NCI-H748 (cell line): Measurements from ENCODE around the gene TMED1.
"Not testable (repeated sequence)": the region's sequence is repeated elsewhere in the genome, so short reads cannot be mapped to it uniquely, and the experiment has no call there.

ENCODE experiments used
- DNase-seq: peaks from one replicate; lab custom pipeline; 2025; ENCODE audit not compliant: unreplicated experiment; lab: John Stamatoyannopoulos, UW

TMED1 gene

GRCh38 chr19:10862561-10863106 is 26.6 kb upstream of the TMED1 start:
- DNase-seq: no peak

GRCh38 chr19:10861103-10861651 is 25.2 kb upstream of the TMED1 start:
- DNase-seq: peak; percentile 10

GRCh38 chr19:10858204-10858828 is 22.3 kb upstream of the TMED1 start:
- peak; percentile 28 for DNase-seq

GRCh38 chr19:10856899-10857298 is 20.9 kb upstream of the TMED1 start:
- not testable (repeated sequence) for DNase-seq

- DNase-seq: peak; percentile 16
Observed at GRCh38 chr19:10855879-10856522, 20.0 kb upstream of the TMED1 start.

- no peak for DNase-seq
Observed at GRCh38 chr19:10854350-10855089, 18.5 kb upstream of the TMED1 start.

- no peak for DNase-seq
Observed at GRCh38 chr19:10852941-10853340, 16.9 kb upstream of the TMED1 start.

- no peak for DNase-seq
Observed at GRCh38 chr19:10852098-10852800, 16.2 kb upstream of the TMED1 start.

- DNase-seq: no peak
Observed at GRCh38 chr19:10850631-10851030, 14.6 kb upstream of the TMED1 start.

- no peak for DNase-seq
Observed at GRCh38 chr19:10848230-10848856, 12.3 kb upstream of the TMED1 start, which contains the start of gene C19orf38. Gene C19orf38 (plus strand): TSS chr19:10848415. CDS start chr19:10848509, 94 bp downstream.

- no peak for DNase-seq
Observed at GRCh38 chr19:10846500-10847202, 10.6 kb upstream of the TMED1 start.

GRCh38 chr19:10842788-10843187 is 6.8 kb upstream of the TMED1 start:
- no peak for DNase-seq

GRCh38 chr19:10839114-10840050 is 3.4 kb upstream of the TMED1 start:
- DNase-seq: no peak

- DNase-seq: no peak
Observed at GRCh38 chr19:10838377-10838776, 2.4 kb upstream of the TMED1 start.

GRCh38 chr19:10837649-10838048 is 1.6 kb upstream of the TMED1 start:
- not testable (repeated sequence) for DNase-seq

- DNase-seq: peak; percentile 90
Observed at GRCh38 chr19:10836479-10837330, 693 bp upstream of the TMED1 start.

- peak; percentile 99 for DNase-seq
Observed at GRCh38 chr19:10835089-10835753, 791 bp downstream of the TMED1 start.
